Epithelial cell of esophagus (primary cell): ENCODE data around the gene SAMD3.
"Not testable (repeated sequence)": the region's sequence is repeated elsewhere in the genome, so short reads cannot be mapped to it uniquely, and the experiment has no call there.

ENCODE experiments used
- DNase-seq: peaks from one replicate; pipeline ENCODE4 v3.0.0; 2010; ENCODE audit warnings: low read depth
- H3K4me3 ChIP-seq: 2 replicates; pipeline ENCODE4 v1.5.1; 2011; ENCODE audit warnings: mild to moderate bottlenecking, low read length, control low read depth
- CTCF ChIP-seq: IDR thresholded peaks from 2 replicates; pipeline ENCODE4 v1.5.1; 2011; ENCODE audit warnings: low read depth, mild to moderate bottlenecking, low read length, control low read depth, inconsistent platforms; ENCODE audit not compliant: insufficient read depth; ENCODE audit errors: missing control alignments

SAMD3 gene

DNA sequence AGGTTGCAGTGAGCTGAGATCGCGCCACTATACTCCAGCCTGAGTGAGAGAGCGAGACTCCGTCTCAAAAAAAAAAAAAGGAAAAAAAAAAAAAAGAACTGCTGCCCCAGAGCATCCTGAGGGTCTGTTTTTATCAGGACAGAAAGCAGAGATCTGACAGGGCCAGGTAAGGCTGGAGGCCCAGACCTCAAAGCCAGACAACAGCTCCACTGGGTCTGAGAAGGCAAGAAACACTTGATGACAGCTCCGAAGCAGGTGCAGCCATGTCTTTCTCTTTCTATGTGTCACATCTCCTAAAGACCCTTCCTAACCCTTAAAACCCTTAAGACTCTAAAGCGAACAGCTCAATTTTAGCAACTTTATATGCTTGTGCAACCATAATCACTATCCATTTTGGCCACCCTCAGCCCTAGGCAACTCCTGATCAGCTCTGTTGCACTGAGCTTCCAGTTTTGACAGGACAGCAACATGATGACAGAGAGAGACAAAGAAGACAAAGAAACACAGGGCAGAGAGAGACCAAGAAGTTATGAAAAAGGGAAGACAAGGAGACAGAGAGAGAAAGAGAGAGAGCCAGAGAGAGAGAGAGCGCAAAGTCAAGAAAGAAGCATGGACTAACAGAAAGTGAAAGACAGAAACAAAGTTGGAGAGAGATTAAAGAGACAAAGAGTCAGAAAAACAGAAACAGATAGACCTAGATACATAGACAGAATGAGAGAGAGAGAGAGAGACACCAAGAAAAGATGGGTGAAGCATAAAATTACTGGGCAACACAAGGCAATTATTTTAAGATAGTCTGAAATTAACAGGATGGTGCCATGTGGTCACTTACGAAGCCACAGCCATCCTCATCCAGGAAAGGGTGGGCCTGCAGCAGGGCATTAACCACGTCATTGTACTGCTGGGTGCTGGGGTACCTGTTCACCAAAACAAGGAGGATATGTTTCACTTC, 39.2 kb downstream of the SAMD3 start:
- no peak for DNase-seq
- H3K4me3 ChIP-seq: no peak overlapping the region
- no peak for TF ChIP-seq CTCF

DNA sequence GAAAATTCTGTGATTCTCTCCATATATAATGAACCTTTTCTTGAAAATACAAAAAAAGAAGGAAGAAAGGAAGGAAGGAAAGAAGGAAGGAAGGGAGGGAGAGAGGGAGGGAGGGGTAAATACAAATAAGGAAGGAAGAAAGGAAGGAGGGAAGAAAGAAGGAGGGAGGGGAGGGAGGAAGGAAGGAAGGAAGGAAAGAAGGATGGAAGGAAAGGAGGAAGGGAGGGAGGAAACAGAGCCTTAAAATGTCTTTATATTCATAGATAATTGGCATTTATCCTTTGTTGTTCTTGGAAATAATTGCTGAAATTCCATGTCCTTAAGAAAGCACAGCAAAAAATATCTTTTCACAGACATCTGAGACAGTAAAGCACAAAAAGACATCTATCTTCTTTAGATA, 40.3 kb downstream of the SAMD3 start:
- TF ChIP-seq CTCF: no peak
- H3K4me3 ChIP-seq: no peak overlapping the region
- DNase-seq: no peak

DNA sequence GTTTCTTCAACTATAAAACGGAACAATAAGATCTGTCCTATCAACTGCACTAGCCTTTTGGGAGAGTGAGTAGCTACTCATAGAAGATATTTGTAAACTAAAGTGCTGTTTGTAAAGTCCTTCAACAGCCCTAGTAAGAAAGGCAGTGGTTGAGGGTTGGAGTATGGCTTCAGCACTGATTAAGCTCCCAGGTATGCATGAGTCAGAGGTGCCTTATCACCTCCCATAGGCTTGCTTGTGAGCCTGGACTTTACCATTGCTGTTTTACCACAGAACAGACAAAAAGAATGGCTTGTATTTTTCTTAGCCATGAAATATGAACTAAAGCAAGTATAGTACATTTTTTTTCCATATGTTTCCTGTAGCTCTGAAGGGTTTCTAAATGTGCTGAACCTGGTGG, 44.1 kb downstream of the SAMD3 start:
- H3K4me3 ChIP-seq: no peak overlapping the region
- DNase-seq: peak; percentile 92
- no peak for TF ChIP-seq CTCF

DNA sequence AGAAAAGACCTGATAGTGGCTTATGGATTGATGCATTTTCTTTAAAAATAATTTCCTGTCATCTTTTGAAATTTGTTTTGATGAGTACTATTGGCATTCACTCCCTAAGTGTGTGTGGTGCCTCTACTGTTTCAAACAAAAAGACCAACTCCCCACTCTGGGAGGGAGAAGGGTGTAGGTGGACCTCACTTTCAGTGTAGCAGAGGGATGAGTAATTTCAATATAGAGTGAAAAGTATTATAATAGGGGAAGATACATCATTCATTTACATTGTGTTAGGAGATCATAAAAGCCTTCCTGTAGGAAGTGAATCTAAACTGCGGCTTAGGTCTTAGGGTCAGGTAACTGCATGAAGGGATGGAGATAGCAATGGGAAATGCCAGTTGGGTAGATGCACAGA, 46.4 kb downstream of the SAMD3 start:
- H3K4me3 ChIP-seq: no peak overlapping the region
- TF ChIP-seq CTCF: no peak
- DNase-seq: no peak

DNA sequence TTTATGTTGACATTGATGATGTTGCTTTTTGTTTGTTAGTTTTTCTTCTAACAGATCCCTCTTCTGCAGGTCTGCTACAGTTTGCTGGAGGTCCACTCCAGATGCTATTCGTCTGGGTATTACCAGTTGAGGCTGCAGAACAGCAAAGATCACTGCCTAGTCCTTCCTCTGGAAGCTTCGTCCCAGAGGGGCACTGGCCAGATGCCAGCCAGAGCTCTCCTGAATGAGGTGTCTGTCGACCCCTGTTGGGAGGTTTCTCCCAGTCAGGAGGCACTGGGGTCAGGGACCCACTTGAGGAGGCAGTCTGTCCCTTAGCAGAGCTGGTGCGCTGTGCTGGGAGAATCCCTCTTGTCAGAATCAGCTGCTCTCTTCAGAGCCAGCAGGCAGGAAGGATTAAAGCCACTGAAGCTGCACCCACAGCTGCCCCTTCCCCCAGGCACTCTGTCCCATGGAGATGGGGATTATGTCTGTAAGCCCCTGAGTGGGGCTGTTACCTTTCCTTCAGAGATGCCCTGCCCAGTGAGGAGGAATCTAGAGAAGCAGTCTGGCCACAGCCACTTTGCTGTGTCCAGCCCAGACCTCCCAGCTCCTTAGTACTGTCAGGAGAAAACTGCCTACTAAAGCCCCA, 49.3 kb downstream of the SAMD3 start:
- DNase-seq, H3K4me3 ChIP-seq: not testable (repeated sequence)

- not testable (repeated sequence) for DNase-seq, H3K4me3 ChIP-seq
These were observed 52.6 kb downstream of the SAMD3 start for GRCh38 chr6:130170160-130170559.

- no peak for TF ChIP-seq CTCF
- DNase-seq: peak; percentile 97
- H3K4me3 ChIP-seq: no peak overlapping the region
These were observed 55.1 kb downstream of the SAMD3 start for GRCh38 chr6:130167655-130168054.

GRCh38 chr6:130164251-130164650, 58.5 kb downstream of the SAMD3 start:
- no peak for DNase-seq
- no peak overlapping the region for H3K4me3 ChIP-seq
- no peak for TF ChIP-seq CTCF
